OCI-LY7 (cell line): Measurements from ENCODE around the gene CDCA8. TPM values are rescaled to one million over a fixed set of nuclear protein-coding genes. Genes with fewer than 3 reads are reported as not detected.

ENCODE experiments used
- BruUV-seq: library from RNA; stranded (reverse); fragments of 400-500 nt; replicated peaks from 2 replicates; lab custom pipeline; 2021; lab: Mats Ljungman, UMichigan
- CTCF ChIA-PET: fragments of 300-600 bp; sonication (Branson Sonifier 250); formaldehyde crosslinking; loops from one replicate; lab custom pipeline; 2022; ENCODE audit warnings: antibody characterized with exemption; ENCODE audit not compliant: unreplicated experiment; lab: Charles Lee
- POLR2A ChIA-PET: fragments of 300-600 bp; sonication (Branson Sonifier 250); formaldehyde crosslinking; loops from one replicate; lab custom pipeline; 2022; ENCODE audit warnings: antibody characterized with exemption; lab: Charles Lee
- DNase-seq: peaks from one replicate; pipeline ENCODE4 v3.0.0-alpha.2; 2015; ENCODE audit warnings: low spot score
- H2AFZ ChIP-seq: fragments of 200-600 bp; sonication (generic), shearing (Covaris generic); 2 replicates; pipeline ENCODE4 v1.6.1; 2014; ENCODE audit warnings: mild to moderate bottlenecking, antibody characterized with exemption, low read length, moderate library complexity
- H3K27ac ChIP-seq: fragments of 200-600 bp; sonication (generic); 2 replicates; pipeline ENCODE4 v1.5.1; 2014; ENCODE audit warnings: mixed run types, low read depth, mild to moderate bottlenecking, moderate library complexity, low read length, inconsistent platforms; ENCODE audit not compliant: poor library complexity, severe bottlenecking
- H3K36me3 ChIP-seq: fragments of 200-600 bp; sonication (generic); 2 replicates; pipeline ENCODE4 v1.6.1; 2014; ENCODE audit warnings: mild to moderate bottlenecking, antibody characterized with exemption, low read length, moderate library complexity, mixed read lengths; ENCODE audit not compliant: insufficient read depth
- H3K4me1 ChIP-seq: fragments of 200-600 bp; sonication (generic); 2 replicates; pipeline ENCODE4 v1.5.1; 2014; ENCODE audit warnings: mild to moderate bottlenecking, low read length; ENCODE audit not compliant: insufficient read depth, poor library complexity, severe bottlenecking
- H3K4me2 ChIP-seq: fragments of 200-600 bp; sonication (generic); 2 replicates; pipeline ENCODE4 v1.6.1; 2014; ENCODE audit warnings: mild to moderate bottlenecking, low read length
- H3K4me3 ChIP-seq: fragments of 200-600 bp; sonication (generic); 2 replicates; pipeline ENCODE4 v1.5.1; 2014; ENCODE audit warnings: mild to moderate bottlenecking, low read depth, low read length; ENCODE audit not compliant: poor library complexity, severe bottlenecking
- H3K79me2 ChIP-seq: fragments of 200-600 bp; sonication (generic); 2 replicates; pipeline ENCODE4 v1.6.1; 2016; ENCODE audit warnings: low read depth, mild to moderate bottlenecking, low read length, moderate library complexity, mixed read lengths; ENCODE audit not compliant: insufficient read depth
- H3K9me2 ChIP-seq: fragments of 200-600 bp; sonication (generic); 2 replicates; pipeline ENCODE4 v1.6.1; 2016; ENCODE audit warnings: mild to moderate bottlenecking, low read length, mixed read lengths; ENCODE audit not compliant: insufficient read depth
- H3K9me3 ChIP-seq: fragments of 200-600 bp; sonication (generic); 2 replicates; pipeline ENCODE4 v1.6.1; 2014; ENCODE audit warnings: mild to moderate bottlenecking, mixed run types, low read length, mixed read lengths
- H4K20me1 ChIP-seq: fragments of 200-600 bp; sonication (generic); 2 replicates; pipeline ENCODE4 v1.6.1; 2014; ENCODE audit warnings: mild to moderate bottlenecking, antibody characterized with exemption, low read length, moderate library complexity, mixed read lengths; ENCODE audit not compliant: insufficient read depth
- EZH2phosphoT487 ChIP-seq: fragments of 200-600 bp; sonication (generic); IDR thresholded peaks from 2 replicates; pipeline ENCODE4 v1.6.1; 2018; ENCODE audit warnings: low read depth, borderline replicate concordance, mild to moderate bottlenecking, mixed run types, antibody characterized with exemption, low read length, moderate library complexity, mixed read lengths
- intact Hi-C: fragments of 100-400 bp; cut with micrococcal nuclease; formaldehyde crosslinking; loops from one replicate; pipeline ENCODE4 v1.10.0; 2022; ENCODE audit not compliant: unreplicated experiment
- total RNA-seq, 2 experiments: library from RNA; depleted of rRNA in 1 of 2; stranded (reverse); fragments of >200 nt in 1 of 2; shearing (Covaris generic) in 1 of 2; gene quantifications; 2 replicates each; pipeline ENCODE4 v1.2.3, GENCODE V29; 2014 to 2022
- TF ChIP-seq, protein P1 (sequence below): fragments of 200-600 bp; sonication (generic); conservative IDR thresholded peaks from 2 replicates; pipeline ENCODE4 v1.5.1; 2014; ENCODE audit warnings: mild to moderate bottlenecking, antibody characterized with exemption, low read length, moderate library complexity, mixed read lengths

CDCA8 gene
- total RNA-seq, 2 experiments from 2014 or later = 60.0 to 111 TPM

DNA sequence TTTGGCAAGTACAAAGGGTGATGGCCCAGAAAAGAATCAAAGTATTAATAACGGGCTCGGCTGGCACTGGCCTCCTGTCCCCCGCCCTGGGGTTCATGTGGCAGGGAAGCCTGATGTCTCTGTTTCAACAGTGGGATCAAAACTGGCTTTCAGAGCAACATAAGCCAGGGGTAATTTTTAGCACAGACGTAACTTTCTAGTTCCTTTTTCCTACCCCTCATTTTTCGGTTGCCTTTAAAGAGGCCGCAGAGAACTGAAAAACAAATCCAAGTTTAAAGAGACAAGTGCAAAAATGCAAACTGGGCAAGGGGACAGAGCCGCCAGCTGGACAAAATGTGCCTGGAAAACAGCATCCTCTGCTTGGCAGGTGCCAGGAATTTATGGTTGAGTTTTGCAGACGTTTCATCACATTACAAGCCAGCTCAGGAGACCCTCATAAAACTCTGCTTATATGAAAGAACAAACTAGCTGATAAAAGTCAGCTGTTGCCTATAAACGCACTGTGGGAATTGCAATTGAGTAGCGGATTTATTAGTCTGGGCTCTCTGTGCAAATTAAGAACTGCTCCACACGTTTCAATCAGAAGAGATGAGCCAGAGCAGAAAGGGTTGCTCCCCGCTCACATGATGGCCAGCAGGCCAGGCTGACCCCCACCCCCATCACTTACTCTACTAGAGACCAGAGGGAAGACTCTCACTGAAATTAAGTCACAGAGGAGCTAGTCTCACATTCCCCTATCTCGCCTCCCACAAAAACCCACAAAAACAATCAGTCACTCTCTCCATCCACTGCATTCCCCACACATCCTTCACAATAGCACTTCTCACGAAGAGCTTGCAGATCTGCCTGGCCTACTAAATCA lies 15.8 kb upstream of the CDCA8 start:
- H3K9me2 ChIP-seq = no peaks in the 10 kb centered on the region
- POLR2A ChIA-PET = interaction anchor here (0.5 to 3.2 kb wide), 11 partner anchors 10 to 1212 kb away, joined by 3 to 20 read pairs (median 6); partner anchors contain the start of genes GNL2, MEAF6 and MRPS15
- H2AFZ ChIP-seq = peak overlapping the region; percentile 96
- CTCF ChIA-PET = interaction anchor here (0.6 to 1.9 kb wide), 6 partner anchors 13 to 200 kb away, joined by 3 to 6 read pairs (median 4); no protein-coding TSS in a partner anchor
- peak overlapping the region; percentile 76 for H3K4me2 ChIP-seq
- H3K36me3 ChIP-seq = peaks cover 13% of the 10 kb centered on the region; the same call in 1 of the 2 replicates
- no peaks in the 10 kb centered on the region for H4K20me1 ChIP-seq
- H3K4me1 ChIP-seq = peaks cover 63% of the 10 kb centered on the region
- H3K79me2 ChIP-seq = no peaks in the 10 kb centered on the region
- H3K27ac ChIP-seq = peak overlapping the region; percentile 85
- TF ChIP-seq EZH2phosphoT487 = no peak
- TF ChIP-seq, protein P1, sequence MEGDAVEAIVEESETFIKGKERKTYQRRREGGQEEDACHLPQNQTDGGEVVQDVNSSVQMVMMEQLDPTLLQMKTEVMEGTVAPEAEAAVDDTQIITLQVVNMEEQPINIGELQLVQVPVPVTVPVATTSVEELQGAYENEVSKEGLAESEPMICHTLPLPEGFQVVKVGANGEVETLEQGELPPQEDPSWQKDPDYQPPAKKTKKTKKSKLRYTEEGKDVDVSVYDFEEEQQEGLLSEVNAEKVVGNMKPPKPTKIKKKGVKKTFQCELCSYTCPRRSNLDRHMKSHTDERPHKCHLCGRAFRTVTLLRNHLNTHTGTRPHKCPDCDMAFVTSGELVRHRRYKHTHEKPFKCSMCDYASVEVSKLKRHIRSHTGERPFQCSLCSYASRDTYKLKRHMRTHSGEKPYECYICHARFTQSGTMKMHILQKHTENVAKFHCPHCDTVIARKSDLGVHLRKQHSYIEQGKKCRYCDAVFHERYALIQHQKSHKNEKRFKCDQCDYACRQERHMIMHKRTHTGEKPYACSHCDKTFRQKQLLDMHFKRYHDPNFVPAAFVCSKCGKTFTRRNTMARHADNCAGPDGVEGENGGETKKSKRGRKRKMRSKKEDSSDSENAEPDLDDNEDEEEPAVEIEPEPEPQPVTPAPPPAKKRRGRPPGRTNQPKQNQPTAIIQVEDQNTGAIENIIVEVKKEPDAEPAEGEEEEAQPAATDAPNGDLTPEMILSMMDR = peak; percentile 56; the same call in 1 of the 2 replicates
- peak; percentile 81 for DNase-seq
- no TSS peak for BruUV-seq
- intact Hi-C loops = no loop called here
- H3K4me3 ChIP-seq = peak overlapping the region; percentile 50
- no peaks in the 10 kb centered on the region for H3K9me3 ChIP-seq

DNA sequence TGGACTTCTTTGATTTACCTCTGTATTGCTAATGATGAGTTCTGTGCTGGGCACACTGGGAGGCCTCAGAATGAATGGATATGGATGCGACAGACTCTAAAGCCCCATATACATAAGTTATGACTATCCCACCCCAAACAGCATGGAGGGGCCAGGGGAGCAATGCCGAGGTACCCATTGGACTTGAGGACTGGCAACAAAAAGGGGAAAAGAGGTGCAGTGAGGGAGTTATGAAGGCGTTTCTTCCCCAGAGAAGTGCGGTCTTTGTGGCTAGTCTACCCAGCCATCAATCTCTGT lies 15.2 kb upstream of the CDCA8 start:
- Histone ChIP-seq H3K79me2 (no peaks in the 10 kb centered on the region), H2AFZ (peak overlapping the region; percentile 96; the same call in 1 of the 2 replicates), H3K4me1 (peaks cover 63% of the 10 kb centered on the region), H3K27ac (peak overlapping the region; percentile 85), H4K20me1 (no peaks in the 10 kb centered on the region), H3K36me3 (peaks cover 19% of the 10 kb centered on the region; the same call in 1 of the 2 replicates), H3K9me3 (no peaks in the 10 kb centered on the region), H3K4me2 (peak overlapping the region; percentile 76), H3K4me3 (no peak overlapping the region), H3K9me2 (no peaks in the 10 kb centered on the region)
- BruUV-seq = no TSS peak
- intact Hi-C loops = no loop called here
- TF ChIP-seq, protein P1 = no peak
- no peak for TF ChIP-seq EZH2phosphoT487
- no peak for DNase-seq
- ChIA-PET POLR2A (interaction anchor here (0.7 to 2.0 kb wide), 7 partner anchors 12 to 83 kb away, joined by 3 to 10 read pairs (median 6); partner anchors contain the start of gene GNL2), CTCF (interaction anchor here (0.8 to 1.9 kb wide), 3 partner anchors 12 to 74 kb away, joined by 4 to 6 read pairs (median 4); no protein-coding TSS in a partner anchor)
